GM19438 (cell line): Measurements from ENCODE around the gene ATP2C1.
"Not testable (repeated sequence)": the region's sequence is repeated elsewhere in the genome, so short reads cannot be mapped to it uniquely, and the experiment has no call there.

Experiments
- ATAC-seq: cut with Tn5 transposase; IDR thresholded peaks from one replicate; pipeline ENCODE4 v1.9.1; 2021; ENCODE audit warnings: low read depth; ENCODE audit not compliant: unreplicated experiment

ATP2C1 gene

GRCh38 chr3:131031660-131032059, 137.8 kb downstream of the ATP2C1 start:
- ATAC-seq: no peak

GRCh38 chr3:131033480-131034080, 139.7 kb downstream of the ATP2C1 start:
- no peak for ATAC-seq

GRCh38 chr3:131036200-131036816, 142.4 kb downstream of the ATP2C1 start:
- ATAC-seq: no peak

GRCh38 chr3:131036986-131037385, 143.1 kb downstream of the ATP2C1 start:
- ATAC-seq: no peak

GRCh38 chr3:131038326-131038725, 144.4 kb downstream of the ATP2C1 start:
- ATAC-seq: no peak

GRCh38 chr3:131042271-131042985, 148.5 kb downstream of the ATP2C1 start:
- not testable (repeated sequence) for ATAC-seq

GRCh38 chr3:131047582-131047981, 153.7 kb downstream of the ATP2C1 start:
- no peak for ATAC-seq

GRCh38 chr3:131048030-131048429, 154.1 kb downstream of the ATP2C1 start:
- no peak for ATAC-seq

GRCh38 chr3:131050001-131050400, 156.1 kb downstream of the ATP2C1 start:
- no peak for ATAC-seq

GRCh38 chr3:131053043-131053859, 159.4 kb downstream of the ATP2C1 start:
- no peak for ATAC-seq
